Lower lobe of right lung (tissue), 2 donors: ENCODE measurements around the gene HOXA3. TPM values are rescaled to one million over a fixed set of nuclear protein-coding genes. Genes with fewer than 3 reads are reported as not detected.
A peak's percentile ranks its signal among the peaks of the same experiment; 100 is the strongest.

Experiments
- ATAC-seq, 2 donors: fragments of 200-7000 bp; cut with Tn5 transposase; one replicate each; pipeline ENCODE4 v1.9.1; 2020 to 2022; ENCODE audit warnings: mild to moderate bottlenecking in 2 of 2, moderate library complexity in 2 of 2
- DNase-seq: peaks from one replicate; pipeline ENCODE4 v3.0.0-alpha.2; 2020
- H3K27ac ChIP-seq: fragments of 200-600 bp; one replicate; pipeline ENCODE4 v1.8.0; 2022
- H3K27me3 ChIP-seq: fragments of 200-600 bp; one replicate; pipeline ENCODE4 v1.8.0; 2022; ENCODE audit warnings: low read depth
- H3K36me3 ChIP-seq: fragments of 200-600 bp; one replicate; pipeline ENCODE4 v1.8.0; 2022; ENCODE audit warnings: mild to moderate bottlenecking
- H3K4me1 ChIP-seq: fragments of 200-600 bp; one replicate; pipeline ENCODE4 v1.8.0; 2022
- H3K4me3 ChIP-seq: fragments of 200-600 bp; one replicate; pipeline ENCODE4 v1.8.0; 2022; ENCODE audit warnings: mild to moderate bottlenecking
- H3K9me3 ChIP-seq: fragments of 200-600 bp; one replicate; pipeline ENCODE4 v1.8.0; 2022
- intact Hi-C: fragments of 100-400 bp; cut with DNase I; formaldehyde crosslinking; loops from one replicate; pipeline ENCODE4 v1.11.0; 2022
- total RNA-seq: library from RNA; stranded (reverse); fragmentation: NEBNext Ultra II Directional; extraction: Animal tissue kit (Norgen Biotek cat#: 25700); gene quantifications from one replicate; pipeline ENCODE4 v1.2.1, GENCODE V29; 2021
- TF ChIP-seq, protein P1 (sequence below): fragments of 200-600 bp; IDR thresholded peaks from one replicate; pipeline ENCODE4 v1.8.0; 2022; ENCODE audit warnings: antibody characterized with exemption, mild to moderate bottlenecking
- donor health status: DM: no; HTN: yes; CAD: no; lungs with severe emphysema.

Gene HOXA3
- total RNA-seq, 1 donor from 2014 or later: 4.6 TPM

DNA sequence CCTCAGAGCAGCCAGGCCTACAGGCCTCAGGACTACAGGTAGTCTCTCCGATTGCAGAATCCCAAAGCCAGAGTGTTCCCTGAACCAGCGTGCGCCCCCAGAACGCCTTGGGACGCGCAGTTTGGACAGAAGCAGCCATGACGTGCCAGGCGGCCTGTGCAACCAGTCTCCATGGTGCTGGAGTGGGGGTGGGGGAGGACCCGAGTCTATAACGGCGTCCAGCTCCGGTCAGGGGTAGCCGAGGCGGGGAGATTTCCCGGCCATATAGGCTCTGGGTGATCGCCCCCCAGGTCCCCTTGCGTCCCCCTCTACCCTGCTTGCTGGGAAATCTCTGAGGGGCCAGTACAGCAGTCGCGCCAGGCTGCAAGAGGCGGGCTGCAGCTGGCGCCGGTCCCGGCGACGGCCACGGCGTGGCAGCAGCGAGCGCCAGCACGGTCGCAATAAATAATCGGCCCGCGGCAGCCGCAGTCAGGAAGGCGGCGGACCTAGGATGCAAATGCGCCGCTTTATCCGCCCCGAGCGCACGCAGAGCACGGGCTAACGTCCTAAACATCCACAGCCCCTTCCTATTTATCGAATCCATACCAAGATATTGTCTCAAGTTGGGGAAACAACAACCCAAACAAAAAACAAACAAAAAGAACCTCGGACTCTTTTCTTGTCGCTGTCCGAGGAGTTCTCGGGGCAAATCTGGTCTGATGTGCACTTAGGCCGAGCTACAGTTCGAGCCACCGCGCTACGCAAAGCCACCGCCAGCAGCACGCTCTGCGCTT is 1.6 kb downstream of the HOXA3 start:
- TF ChIP-seq, protein P1, sequence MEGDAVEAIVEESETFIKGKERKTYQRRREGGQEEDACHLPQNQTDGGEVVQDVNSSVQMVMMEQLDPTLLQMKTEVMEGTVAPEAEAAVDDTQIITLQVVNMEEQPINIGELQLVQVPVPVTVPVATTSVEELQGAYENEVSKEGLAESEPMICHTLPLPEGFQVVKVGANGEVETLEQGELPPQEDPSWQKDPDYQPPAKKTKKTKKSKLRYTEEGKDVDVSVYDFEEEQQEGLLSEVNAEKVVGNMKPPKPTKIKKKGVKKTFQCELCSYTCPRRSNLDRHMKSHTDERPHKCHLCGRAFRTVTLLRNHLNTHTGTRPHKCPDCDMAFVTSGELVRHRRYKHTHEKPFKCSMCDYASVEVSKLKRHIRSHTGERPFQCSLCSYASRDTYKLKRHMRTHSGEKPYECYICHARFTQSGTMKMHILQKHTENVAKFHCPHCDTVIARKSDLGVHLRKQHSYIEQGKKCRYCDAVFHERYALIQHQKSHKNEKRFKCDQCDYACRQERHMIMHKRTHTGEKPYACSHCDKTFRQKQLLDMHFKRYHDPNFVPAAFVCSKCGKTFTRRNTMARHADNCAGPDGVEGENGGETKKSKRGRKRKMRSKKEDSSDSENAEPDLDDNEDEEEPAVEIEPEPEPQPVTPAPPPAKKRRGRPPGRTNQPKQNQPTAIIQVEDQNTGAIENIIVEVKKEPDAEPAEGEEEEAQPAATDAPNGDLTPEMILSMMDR: peak; percentile 90
- Histone ChIP-seq H3K36me3 (no peaks in the 10 kb centered on the region), H3K9me3 (no peaks in the 10 kb centered on the region), H3K27me3 (peaks cover 89% of the 10 kb centered on the region), H3K27ac (peak overlapping the region; percentile 89), H3K4me3 (peak overlapping the region; percentile 60), H3K4me1 (peaks cover 63% of the 10 kb centered on the region)
- intact Hi-C loops: loop anchor here (10.0 kb wide), 1 partner anchor 776 kb away; no protein-coding TSS in a partner anchor
- DNase-seq (peak; percentile 82), ATAC-seq (peak; percentile 75 to 87)

DNA sequence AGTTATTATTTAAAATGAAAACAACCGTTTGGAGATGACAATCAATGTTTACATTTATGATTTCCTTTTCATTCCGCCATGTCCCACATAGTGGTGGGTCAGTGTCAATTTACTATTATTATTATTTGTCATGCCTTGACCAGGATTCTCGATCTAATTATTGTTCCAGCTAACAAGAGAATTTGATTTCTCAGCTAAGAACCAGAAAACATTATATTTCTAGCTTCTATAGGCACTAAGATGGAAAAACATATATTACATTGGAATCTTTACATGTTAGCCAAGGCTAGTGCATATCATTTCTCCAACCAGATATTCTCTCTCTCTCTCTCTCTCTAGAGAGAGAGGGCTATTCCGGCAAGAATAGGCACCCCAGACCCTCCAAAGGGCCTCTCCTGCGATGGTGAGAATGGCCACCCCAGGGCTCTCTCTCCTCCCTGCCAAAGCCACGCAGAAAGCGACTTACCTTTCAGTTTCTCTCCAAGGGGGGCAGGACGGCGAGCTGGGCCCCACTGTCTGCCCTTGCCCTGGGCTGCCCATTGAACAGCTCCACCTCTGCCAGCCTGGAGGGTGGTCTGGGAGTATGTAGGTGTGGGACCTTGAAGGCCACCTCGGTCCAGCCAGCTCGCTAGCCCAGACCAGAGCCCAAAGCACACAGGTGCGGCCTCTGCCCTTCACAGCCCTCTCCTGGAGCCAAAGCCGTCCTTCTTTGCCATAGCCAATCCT is 2.4 kb downstream of the HOXA3 start:
- H3K27me3 ChIP-seq: peaks cover 84% of the 10 kb centered on the region
- peak; percentile 41 for DNase-seq
- intact Hi-C loops: loop anchor here (10.0 kb wide), 1 partner anchor 775 kb away; no protein-coding TSS in a partner anchor
- TF ChIP-seq, protein P1: no peak
- peak overlapping the region; percentile 60 for H3K4me3 ChIP-seq
- H3K36me3 ChIP-seq: no peaks in the 10 kb centered on the region
- ATAC-seq: no peak
- peaks cover 55% of the 10 kb centered on the region for H3K4me1 ChIP-seq
- H3K9me3 ChIP-seq: no peaks in the 10 kb centered on the region
- peak overlapping the region; percentile 89 for H3K27ac ChIP-seq

DNA sequence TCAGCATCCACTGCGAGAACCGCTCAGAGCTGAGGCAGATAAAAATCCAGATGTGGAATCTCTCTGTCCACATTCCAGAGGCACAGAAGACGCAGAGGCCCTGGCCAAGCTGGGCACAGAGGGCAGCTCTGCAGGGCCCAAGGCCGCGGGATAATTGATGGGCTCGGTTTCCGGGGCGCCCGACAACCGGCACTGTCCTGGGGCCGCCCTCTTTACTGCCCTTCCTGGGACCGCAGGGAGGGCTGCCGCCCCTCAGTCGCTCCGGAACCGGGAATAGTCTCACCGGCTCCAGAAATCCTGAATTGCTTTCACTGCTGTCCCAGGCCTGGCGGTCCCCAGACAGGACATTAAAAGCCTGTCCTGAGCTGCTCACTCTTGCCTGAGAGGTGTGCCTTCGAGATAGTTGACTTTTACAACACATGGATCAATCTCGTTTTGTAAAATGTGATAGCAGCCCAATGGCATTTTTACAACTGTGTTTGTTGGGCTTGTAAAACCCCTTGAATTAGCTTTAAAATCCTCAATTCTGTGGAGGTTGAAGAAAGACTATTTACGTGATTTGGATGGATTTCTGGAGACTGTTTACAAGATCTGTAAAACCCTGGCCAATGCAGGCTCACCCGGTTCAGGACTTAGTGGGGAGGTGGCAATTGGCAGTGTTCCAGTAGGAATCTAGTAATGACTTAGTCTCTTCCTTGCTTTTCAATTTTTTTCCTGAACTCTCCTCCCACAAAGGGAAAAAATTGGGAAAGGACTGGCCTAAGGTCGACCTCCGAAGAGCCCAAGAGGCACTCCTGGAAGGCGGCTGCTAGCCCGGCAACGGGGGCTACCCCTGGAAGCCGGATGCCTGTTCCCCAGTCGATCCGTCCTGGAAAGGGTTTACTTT is 3.4 kb downstream of the HOXA3 start:
- no peak for ATAC-seq
- intact Hi-C loops: no loop called here
- Histone ChIP-seq H3K27ac (peak overlapping the region; percentile 89), H3K4me3 (peak overlapping the region; percentile 60), H3K36me3 (no peaks in the 10 kb centered on the region), H3K27me3 (peaks cover 82% of the 10 kb centered on the region), H3K9me3 (no peaks in the 10 kb centered on the region), H3K4me1 (peaks cover 51% of the 10 kb centered on the region)
- TF ChIP-seq, protein P1: no peak
- no peak for DNase-seq

DNA sequence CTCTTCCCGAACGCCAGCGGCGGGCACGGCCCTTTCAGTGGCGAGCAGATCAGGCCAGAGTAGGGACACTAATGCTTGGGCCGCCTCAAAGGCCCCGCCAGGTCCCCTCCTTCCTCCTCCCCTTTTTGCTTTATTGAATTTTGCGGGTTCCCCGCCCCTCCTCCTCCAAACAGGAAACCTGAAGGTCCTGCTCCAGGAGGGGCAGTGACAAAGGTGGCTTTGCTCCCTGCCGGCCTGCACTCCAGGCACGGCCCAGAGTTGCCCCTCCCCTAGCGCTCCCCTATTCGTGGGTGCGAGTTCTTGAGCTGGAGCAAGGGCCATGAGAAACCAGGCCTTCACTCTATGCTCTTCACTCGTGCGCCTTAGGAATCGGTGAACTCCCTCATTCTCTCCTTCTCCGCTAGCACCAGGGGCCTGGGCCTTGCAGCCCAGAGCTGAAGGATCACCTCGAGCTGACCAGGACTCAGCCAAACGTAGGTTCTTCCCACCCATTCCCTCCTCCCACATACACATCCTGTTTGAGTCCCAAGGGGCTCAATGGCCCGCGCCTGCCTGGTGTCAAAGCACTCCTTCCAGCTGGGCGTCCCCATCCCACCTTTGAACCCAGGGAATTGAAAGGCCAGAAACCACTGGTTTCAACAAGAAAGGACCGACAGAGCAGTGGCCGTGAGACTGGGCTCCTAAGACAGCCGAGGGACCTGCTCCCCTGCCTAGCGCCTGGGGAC is 4.2 kb downstream of the HOXA3 start:
- ATAC-seq (no peak), DNase-seq (peak; percentile 46)
- no peaks in the 10 kb centered on the region for H3K9me3 ChIP-seq
- peaks cover 82% of the 10 kb centered on the region for H3K27me3 ChIP-seq
- peak overlapping the region; percentile 89 for H3K27ac ChIP-seq
- TF ChIP-seq, protein P1: no peak
- H3K36me3 ChIP-seq: no peaks in the 10 kb centered on the region
- intact Hi-C loops: no loop called here
- H3K4me1 ChIP-seq: peaks cover 51% of the 10 kb centered on the region
- peak overlapping the region; percentile 60 for H3K4me3 ChIP-seq
